Tibial nerve (tissue), 4 donors: ENCODE measurements around the gene UBA7. TPM values are rescaled to one million over a fixed set of nuclear protein-coding genes. Genes with fewer than 3 reads are reported as not detected.

Experiments
- DNase-seq, 2 donors: peaks; one replicate each; pipeline ENCODE4 v3.0.0-alpha.2; 2019; ENCODE audit warnings: low spot score in 2 of 2
- H3K27ac ChIP-seq, 4 donors: fragments of 200-600 bp; sonication (generic) in 3 of 4; one replicate each; pipeline ENCODE4 v1.5.1; 2017 to 2019; ENCODE audit warnings: mild to moderate bottlenecking in 1 of 4
- H3K27me3 ChIP-seq, 2 donors: fragments of 200-600 bp; sonication (generic) in 1 of 2; one replicate each; pipeline versions ENCODE4 v1.5.1 to v1.6.0; 2017 to 2019
- H3K36me3 ChIP-seq, 3 donors: fragments of 200-600 bp; sonication (generic); one replicate each; pipeline ENCODE4 v1.5.1; 2018 to 2019
- H3K4me1 ChIP-seq, 4 donors: fragments of 200-600 bp; sonication (generic) in 3 of 4; one replicate each; pipeline ENCODE4 v1.5.1; 2017 to 2019
- H3K4me3 ChIP-seq, 4 donors: fragments of 200-600 bp; sonication (generic) in 3 of 4; one replicate each; pipeline ENCODE4 v1.5.1; 2017 to 2019; ENCODE audit warnings: mild to moderate bottlenecking in 1 of 4, moderate library complexity in 1 of 4
- H3K9me3 ChIP-seq, 4 donors: fragments of 200-600 bp; sonication (generic) in 3 of 4; one replicate each; pipeline ENCODE4 v1.5.1; 2017 to 2019
- CTCF ChIP-seq, 5 experiments: fragments of 200-600 bp in 3 of 5; fragments of 450-650 bp in 2 of 5; sonication (generic) in 3 of 5; IDR thresholded peaks; one replicate each; pipeline ENCODE4 v1.5.1; 2016 to 2019; ENCODE audit warnings: antibody characterized with exemption in 5 of 5, mild to moderate bottlenecking in 3 of 5, moderate library complexity in 2 of 5
- EP300 ChIP-seq, 2 donors: sonication (generic); formaldehyde crosslinking; IDR thresholded peaks; one replicate each; pipeline ENCODE4 v1.6.1; 2017; ENCODE audit warnings: antibody characterized with exemption in 2 of 2, mild to moderate bottlenecking in 1 of 2
- POLR2A ChIP-seq, 2 donors: fragments of 450-650 bp; IDR thresholded peaks; one replicate each; pipeline ENCODE4 v1.6.1; 2017; ENCODE audit warnings: antibody characterized with exemption in 2 of 2, mild to moderate bottlenecking in 2 of 2, moderate library complexity in 2 of 2
- WGBS, 2 donors: methylation state at CpG; one replicate each; pipeline ENCODE4 v1.1.5; 2018; 5-methylcytosine and 5-hydroxymethylcytosine counted together
- small RNA-seq: library from RNA; depleted of rRNA; stranded (forward); fragments of <200 nt; gene quantifications from one replicate; pipeline ENCODE3, GENCODE V24; 2016
- total RNA-seq, 4 donors: library from RNA; depleted of rRNA; stranded (reverse); fragments of >200 nt; gene quantifications; one replicate each; pipeline ENCODE4 v1.1.0, GENCODE V29; 2016

Gene UBA7
- total RNA-seq, 4 donors from 2014 or later = 47.9 to 68.4 (median 66.9) TPM

DNA sequence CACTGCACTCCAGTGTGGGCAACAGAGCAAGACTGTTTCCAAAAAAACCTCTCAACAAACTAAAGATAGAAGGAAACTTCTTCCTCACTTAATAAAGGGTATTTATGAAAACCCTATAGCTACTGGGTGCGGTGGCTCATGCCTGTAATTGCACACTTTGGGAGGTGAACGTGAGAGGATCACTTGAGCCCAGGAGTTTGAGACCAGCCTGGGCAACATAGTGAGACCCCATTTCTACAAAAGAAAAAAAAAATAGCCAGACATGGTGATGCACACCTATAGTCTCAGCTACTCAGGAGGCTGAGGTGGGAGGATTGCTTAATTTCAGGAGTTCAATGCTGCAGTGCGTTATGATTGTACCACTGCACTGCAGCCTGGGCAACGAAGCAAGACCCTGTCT, 49.8 kb downstream of the UBA7 start:
- WGBS, 2 donors = 95 to 98% methylated on average over 4 of the region's 4 CpGs
- no peak for DNase-seq
- Histone ChIP-seq H3K36me3 (peaks cover 0 to 15% (median 0%) of the 10 kb centered on the region in 3 donors), H3K27me3 (no peaks in the 10 kb centered on the region), H3K4me1 (peaks cover 0 to 11% (median 0%) of the 10 kb centered on the region in 4 donors), H3K4me3 (no peak overlapping the region), H3K27ac (no peak overlapping the region), H3K9me3 (no peaks in the 10 kb centered on the region)
- TF ChIP-seq EP300 (IDR thresholded peaks at IDR 0.05) = no peak
- TF ChIP-seq CTCF (IDR thresholded peaks at IDR 0.05) = no peak
- no peak for TF ChIP-seq POLR2A (IDR thresholded peaks at IDR 0.05)

DNA sequence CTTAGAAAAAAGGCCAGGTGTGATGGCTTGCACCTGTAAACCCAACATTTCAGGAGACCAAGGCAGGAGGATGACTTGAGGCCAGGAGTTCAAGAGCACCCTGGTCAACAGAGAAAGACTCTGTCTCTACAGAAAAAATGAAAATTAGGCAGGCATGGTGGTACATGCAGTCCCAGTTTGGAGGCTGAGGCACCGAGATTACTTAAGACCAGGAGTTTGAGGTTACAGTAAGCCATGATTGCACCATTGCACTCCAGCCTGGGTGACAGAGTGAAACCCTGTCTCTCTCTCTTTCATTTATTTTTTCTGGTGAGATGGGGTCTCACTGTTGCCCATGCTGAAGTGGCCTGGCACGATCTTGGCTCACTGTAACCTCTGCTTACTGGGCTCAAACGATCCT, 52.1 kb downstream of the UBA7 start:
- Histone ChIP-seq H3K4me1 (peaks cover 0 to 32% (median 0%) of the 10 kb centered on the region in 4 donors), H3K27me3 (no peaks in the 10 kb centered on the region), H3K4me3 (no peak overlapping the region), H3K9me3 (no peaks in the 10 kb centered on the region), H3K36me3 (peaks cover 0 to 15% (median 0%) of the 10 kb centered on the region in 3 donors), H3K27ac (no peak overlapping the region)
- no peak for TF ChIP-seq EP300 (IDR thresholded peaks at IDR 0.05)
- no peak for TF ChIP-seq POLR2A (IDR thresholded peaks at IDR 0.05)
- no peak for DNase-seq
- WGBS, 2 donors = 91 to 97% methylated on average over 3 of the region's 3 CpGs

DNA sequence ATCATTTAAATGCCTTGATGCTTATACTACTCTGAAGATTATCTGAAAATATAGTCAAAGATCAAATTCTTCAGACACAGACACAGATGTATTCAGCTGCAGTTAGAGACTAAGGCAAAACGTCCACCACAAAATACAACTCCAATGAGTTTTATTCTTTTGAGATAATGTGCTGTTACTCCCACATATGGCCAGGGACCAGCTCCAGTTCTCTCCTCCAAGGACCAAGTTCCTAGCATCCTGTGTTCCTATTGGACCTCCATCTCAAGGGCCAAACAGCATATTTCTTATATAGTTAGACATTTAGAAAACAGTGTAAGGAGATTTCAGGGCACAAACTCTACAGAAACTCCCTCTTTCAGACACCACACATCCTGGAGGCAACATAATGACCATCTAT, 54.5 kb downstream of the UBA7 start:
- Histone ChIP-seq H3K36me3 (peaks cover 0 to 4% (median 0%) of the 10 kb centered on the region in 3 donors), H3K9me3 (no peaks in the 10 kb centered on the region), H3K27ac (no peak overlapping the region), H3K27me3 (no peaks in the 10 kb centered on the region), H3K4me1 (peaks cover 0 to 50% (median 2%) of the 10 kb centered on the region in 4 donors), H3K4me3 (no peak overlapping the region)
- no peak for TF ChIP-seq POLR2A (IDR thresholded peaks at IDR 0.05)
- no peak for TF ChIP-seq CTCF (IDR thresholded peaks at IDR 0.05)
- no peak for TF ChIP-seq EP300 (IDR thresholded peaks at IDR 0.05)
- 20 to 35% methylated on average over 1 of the region's 1 CpG for whole genome bisulfite sequencing, 2 donors
- DNase-seq = no peak

GRCh38 chr3:49757197-49757596, 56.6 kb downstream of the UBA7 start:
- Histone ChIP-seq H3K36me3 (no peaks in the 10 kb centered on the region), H3K4me3 (no peak overlapping the region), H3K27ac (no peak overlapping the region), H3K27me3 (no peaks in the 10 kb centered on the region), H3K9me3 (no peaks in the 10 kb centered on the region), H3K4me1 (peaks cover 0 to 66% (median 7%) of the 10 kb centered on the region in 4 donors)
- WGBS, 2 donors = 73 to 78% methylated on average over 2 of the region's 2 CpGs
- TF ChIP-seq CTCF (IDR thresholded peaks at IDR 0.05) (no peak), EP300 (IDR thresholded peaks at IDR 0.05) (no peak), POLR2A (IDR thresholded peaks at IDR 0.05) (no peak)
- DNase-seq = no peak

GRCh38 chr3:49756036-49756435, 57.7 kb downstream of the UBA7 start:
- WGBS, 2 donors = 69 to 74% methylated on average over 1 of the region's 1 CpG
- peaks cover 0 to 77% (median 9%) of the 10 kb centered on the region in 4 donors for H3K4me1 ChIP-seq
- no peaks in the 10 kb centered on the region for H3K27me3 ChIP-seq
- no peak for DNase-seq
- TF ChIP-seq EP300 (IDR thresholded peaks at IDR 0.05) (no peak), POLR2A (IDR thresholded peaks at IDR 0.05) (no peak), CTCF (IDR thresholded peaks at IDR 0.05) (no peak)
- H3K4me3 ChIP-seq = no peak overlapping the region
- no peaks in the 10 kb centered on the region for H3K36me3 ChIP-seq
- H3K27ac ChIP-seq = no peak overlapping the region
- no peaks in the 10 kb centered on the region for H3K9me3 ChIP-seq

Small RNAs within 50 kb of the gene (small RNA-seq; reads per million reads assigned to genes)
- not detected for gene COX6CP14
- not detected for gene RN7SL217P

Other genes with a start within 250 kb of the UBA7 start
- 10 to 100 TPM; 64.0 to 77.7 (median 65.8) TPM for gene APEH, start 139.6 kb downstream of the UBA7 start, total RNA-seq
- 10 to 100 TPM; 11.7 to 23.7 (median 17.0) TPM for gene MST1, start 124.5 kb downstream of the UBA7 start, total RNA-seq
- gene RNF123, start 124.4 kb downstream of the UBA7 start, total RNA-seq = 10 to 100 TPM; 32.9 to 64.7 (median 39.1) TPM
- gene AMIGO3, start 94.3 kb downstream of the UBA7 start, total RNA-seq = 1 to 10 TPM in 2 of 4 donors, not detected in 2; 2.1 to 4.2 TPM
- gene GMPPB, start 90.0 kb downstream of the UBA7 start, total RNA-seq = 10 to 100 TPM; 17.3 to 31.4 (median 25.3) TPM
- 10 to 100 TPM; 43.2 to 77.5 (median 50.7) TPM for gene IP6K1, start 27.4 kb downstream of the UBA7 start, total RNA-seq
- gene CDHR4, start 14.1 kb downstream of the UBA7 start, total RNA-seq = 1 to 10 TPM in 2 of 4 donors, not detected in 2; 1.3 to 1.4 TPM
- 10 to 100 TPM in 1 of 4 donors, 1 to 10 TPM in 2, under 1 TPM in 1; 0.60 to 10.3 (median 8.0) TPM for gene INKA1, start 10.7 kb downstream of the UBA7 start, total RNA-seq
- gene TRAIP, start 42.6 kb upstream of the UBA7 start, total RNA-seq = 10 to 100 TPM in 1 of 4 donors, 1 to 10 TPM in 3; 1.5 to 12.2 (median 2.8) TPM
- gene CAMKV, start 56.0 kb upstream of the UBA7 start, total RNA-seq = not detected
- gene MST1R, start 89.9 kb upstream of the UBA7 start, total RNA-seq = 1 to 10 TPM; 1.0 to 2.8 (median 2.3) TPM
- 10 to 100 TPM in 3 of 4 donors, 1 to 10 TPM in 1; 6.9 to 18.8 (median 15.8) TPM for gene MON1A, start 115.9 kb upstream of the UBA7 start, total RNA-seq
- gene RBM6, start 126.2 kb upstream of the UBA7 start, total RNA-seq = 100 to 1,000 TPM; 106 to 182 (median 158) TPM